DOHH2 (cell line): ENCODE results near the gene SAMD5.

Experiments used
- H3F3A ChIP-seq: fragments of 200-600 bp; sonication (generic), shearing (Covaris generic); 2 replicates; pipeline ENCODE4 v1.6.0; 2016; ENCODE audit warnings: antibody characterized with exemption, mild to moderate bottlenecking; ENCODE audit not compliant: control insufficient read depth, insufficient read depth
- H3K27ac ChIP-seq: fragments of 200-600 bp; sonication (generic); 2 replicates; pipeline ENCODE4 v1.5.1; 2014; ENCODE audit warnings: low read depth, mild to moderate bottlenecking, low read length, moderate library complexity
- H3K27me3 ChIP-seq: fragments of 200-600 bp; sonication (generic); 2 replicates; pipeline ENCODE4 v1.6.1; 2014; ENCODE audit warnings: mild to moderate bottlenecking, low read length, mixed read lengths; ENCODE audit not compliant: control insufficient read depth
- H3K36me3 ChIP-seq: fragments of 200-600 bp; sonication (generic); 2 replicates; pipeline ENCODE4 v1.6.1; 2014; ENCODE audit warnings: mild to moderate bottlenecking, low read length, moderate library complexity, mixed read lengths; ENCODE audit not compliant: control insufficient read depth
- H3K4me1 ChIP-seq: fragments of 200-600 bp; sonication (generic); 2 replicates; pipeline ENCODE4 v1.6.1; 2014; ENCODE audit warnings: mild to moderate bottlenecking, low read length, mixed read lengths; ENCODE audit not compliant: control insufficient read depth
- H3K4me2 ChIP-seq: fragments of 200-600 bp; sonication (generic); 2 replicates; pipeline ENCODE4 v1.6.0; 2014; ENCODE audit warnings: mild to moderate bottlenecking, low read length, moderate library complexity
- H3K4me3 ChIP-seq: fragments of 200-600 bp; sonication (generic); 2 replicates; pipeline ENCODE4 v1.5.1; 2014; ENCODE audit warnings: mild to moderate bottlenecking, low read length, mixed read lengths
- H3K79me2 ChIP-seq: fragments of 200-600 bp; sonication (generic); 2 replicates; pipeline ENCODE4 v1.6.1; 2014; ENCODE audit warnings: mild to moderate bottlenecking, low read length, mixed read lengths; ENCODE audit not compliant: control insufficient read depth
- H3K9me2 ChIP-seq: fragments of 200-600 bp; sonication (generic); replicated peaks from 2 replicates; pipeline ENCODE4 v1.6.1; 2014; ENCODE audit warnings: mild to moderate bottlenecking, low read length, mixed read lengths; ENCODE audit not compliant: control insufficient read depth
- H3K9me3 ChIP-seq: fragments of 200-600 bp; sonication (generic); 2 replicates; pipeline ENCODE4 v1.6.1; 2014; ENCODE audit warnings: antibody characterized with exemption, low read length, mixed read lengths; ENCODE audit not compliant: control insufficient read depth, insufficient read depth
- H4K20me1 ChIP-seq: fragments of 200-600 bp; sonication (generic); 2 replicates; pipeline ENCODE4 v1.6.0; 2014; ENCODE audit warnings: low read depth, mild to moderate bottlenecking, antibody characterized with exemption, low read length, moderate library complexity; ENCODE audit not compliant: control insufficient read depth, insufficient read depth
- EZH2phosphoT487 ChIP-seq: fragments of 200-600 bp; sonication (generic); IDR thresholded peaks from 2 replicates; pipeline ENCODE4 v1.6.1; 2017; ENCODE audit warnings: borderline replicate concordance, mild to moderate bottlenecking, antibody characterized with exemption, low read length, moderate library complexity, mixed read lengths
- TF ChIP-seq, protein P1 (sequence below): fragments of 200-600 bp; sonication (generic); IDR thresholded peaks from one replicate; pipeline ENCODE4 v1.5.1; 2014; ENCODE audit warnings: antibody characterized with exemption, mild to moderate bottlenecking, low read depth, low read length; ENCODE audit not compliant: poor library complexity, severe bottlenecking

The SAMD5 gene

DNA sequence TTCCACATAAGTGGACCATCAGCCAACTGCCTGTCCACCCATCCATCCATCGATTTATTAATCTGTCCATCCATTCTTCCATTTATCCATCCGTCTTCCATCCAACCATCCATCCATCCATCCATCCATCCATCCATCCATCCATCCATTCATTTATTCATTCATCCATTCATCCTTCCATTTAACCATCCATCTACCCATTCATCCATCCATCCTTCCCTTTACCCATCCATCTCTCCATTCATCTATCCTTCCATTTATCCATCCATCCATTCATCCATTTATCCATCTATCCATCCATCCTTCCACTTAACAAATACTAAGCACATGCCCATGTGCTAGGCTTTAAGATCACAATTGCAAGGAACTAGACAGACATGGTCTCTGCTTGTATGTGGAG is 6.8 kb downstream of the SAMD5 start:
- Histone ChIP-seq H3K36me3 (no peaks in the 10 kb centered on the region), H3K4me3 (no peak overlapping the region), H3K27me3 (no peaks in the 10 kb centered on the region), H3K79me2 (no peaks in the 10 kb centered on the region), H3K9me3 (no peaks in the 10 kb centered on the region), H3F3A (no peaks in the 10 kb centered on the region), H3K27ac (no peak overlapping the region), H3K4me2 (no peak overlapping the region), H3K9me2 (no peaks in the 10 kb centered on the region), H3K4me1 (no peaks in the 10 kb centered on the region), H4K20me1 (no peaks in the 10 kb centered on the region)
- TF ChIP-seq EZH2phosphoT487 = no peak
- TF ChIP-seq, protein P1, sequence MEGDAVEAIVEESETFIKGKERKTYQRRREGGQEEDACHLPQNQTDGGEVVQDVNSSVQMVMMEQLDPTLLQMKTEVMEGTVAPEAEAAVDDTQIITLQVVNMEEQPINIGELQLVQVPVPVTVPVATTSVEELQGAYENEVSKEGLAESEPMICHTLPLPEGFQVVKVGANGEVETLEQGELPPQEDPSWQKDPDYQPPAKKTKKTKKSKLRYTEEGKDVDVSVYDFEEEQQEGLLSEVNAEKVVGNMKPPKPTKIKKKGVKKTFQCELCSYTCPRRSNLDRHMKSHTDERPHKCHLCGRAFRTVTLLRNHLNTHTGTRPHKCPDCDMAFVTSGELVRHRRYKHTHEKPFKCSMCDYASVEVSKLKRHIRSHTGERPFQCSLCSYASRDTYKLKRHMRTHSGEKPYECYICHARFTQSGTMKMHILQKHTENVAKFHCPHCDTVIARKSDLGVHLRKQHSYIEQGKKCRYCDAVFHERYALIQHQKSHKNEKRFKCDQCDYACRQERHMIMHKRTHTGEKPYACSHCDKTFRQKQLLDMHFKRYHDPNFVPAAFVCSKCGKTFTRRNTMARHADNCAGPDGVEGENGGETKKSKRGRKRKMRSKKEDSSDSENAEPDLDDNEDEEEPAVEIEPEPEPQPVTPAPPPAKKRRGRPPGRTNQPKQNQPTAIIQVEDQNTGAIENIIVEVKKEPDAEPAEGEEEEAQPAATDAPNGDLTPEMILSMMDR = no peak

DNA sequence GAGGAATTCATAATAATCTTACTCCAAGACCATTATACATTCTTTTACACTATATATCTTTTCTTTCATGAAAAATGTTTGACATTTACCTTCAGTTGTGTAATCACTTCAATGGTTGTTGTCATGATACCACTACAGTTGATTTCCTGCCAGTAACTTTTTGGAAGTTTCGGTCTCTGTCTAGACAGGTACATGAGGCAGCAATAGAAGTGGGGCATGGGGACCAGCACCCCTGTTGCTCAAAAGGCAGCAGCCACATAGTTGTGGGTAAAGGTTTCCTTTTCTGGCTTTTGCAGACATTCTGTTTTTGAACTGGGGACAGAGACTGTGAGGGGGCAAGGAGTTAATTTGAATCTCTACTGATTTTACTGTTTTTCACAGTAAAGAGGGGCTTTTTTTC is 14.1 kb downstream of the SAMD5 start:
- Histone ChIP-seq H3K9me3 (no peaks in the 10 kb centered on the region), H3K79me2 (no peaks in the 10 kb centered on the region), H3K4me1 (no peaks in the 10 kb centered on the region), H3K4me3 (no peak overlapping the region), H4K20me1 (no peaks in the 10 kb centered on the region), H3K27me3 (no peaks in the 10 kb centered on the region), H3K36me3 (no peaks in the 10 kb centered on the region), H3F3A (no peaks in the 10 kb centered on the region), H3K9me2 (no peaks in the 10 kb centered on the region), H3K4me2 (no peak overlapping the region), H3K27ac (no peak overlapping the region)
- TF ChIP-seq EZH2phosphoT487 = no peak
- TF ChIP-seq, protein P1 = no peak

DNA sequence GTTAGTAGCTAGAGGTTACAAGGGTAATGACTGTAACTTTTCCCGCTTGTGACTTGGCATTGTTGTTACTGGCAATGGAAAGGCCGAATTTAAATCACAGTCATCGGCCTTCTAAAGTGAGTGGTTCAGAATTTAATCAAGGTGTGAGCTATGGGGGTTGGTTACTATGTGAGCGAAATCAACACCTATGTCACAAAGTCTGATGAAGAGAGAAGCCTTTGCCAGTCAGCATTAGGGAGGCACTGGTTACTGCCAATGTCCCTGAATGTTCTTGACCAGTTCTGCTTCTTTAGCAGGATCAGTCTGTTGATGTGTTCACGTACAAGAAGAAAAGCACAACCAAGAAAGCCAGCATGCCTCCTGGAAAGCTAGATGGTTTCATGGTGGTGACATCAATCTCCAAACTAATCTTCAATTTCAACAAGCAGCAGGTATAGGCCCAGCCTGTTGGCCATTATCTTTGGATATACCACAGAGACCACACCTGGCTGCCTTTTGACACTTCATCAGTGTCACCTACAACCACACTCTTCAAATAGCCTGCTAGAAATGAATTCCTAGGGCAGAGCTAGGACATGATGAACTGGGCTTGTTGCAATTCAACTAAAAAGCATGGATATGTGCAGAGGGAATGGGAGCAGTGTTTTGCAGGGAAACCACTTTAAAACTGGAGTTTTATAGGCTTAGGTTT is 17.2 kb downstream of the SAMD5 start:
- no peaks in the 10 kb centered on the region for H4K20me1 ChIP-seq
- H3K4me2 ChIP-seq = no peak overlapping the region
- no peaks in the 10 kb centered on the region for H3K36me3 ChIP-seq
- no peaks in the 10 kb centered on the region for H3K4me1 ChIP-seq
- peaks cover 5% of the 10 kb centered on the region for H3K27me3 ChIP-seq
- no peaks in the 10 kb centered on the region for H3K9me3 ChIP-seq
- no peaks in the 10 kb centered on the region for H3K79me2 ChIP-seq
- H3K9me2 ChIP-seq = no peaks in the 10 kb centered on the region
- TF ChIP-seq, protein P1 = no peak
- TF ChIP-seq EZH2phosphoT487 = no peak
- no peak overlapping the region for H3K4me3 ChIP-seq
- H3K27ac ChIP-seq = no peak overlapping the region
- no peaks in the 10 kb centered on the region for H3F3A ChIP-seq
